ENCODE data around the gene RAB5IF. TPM values are rescaled to one million over a fixed set of nuclear protein-coding genes. Genes with fewer than 3 reads are reported as not detected.

Gene RAB5IF
- total and polyA plus RNA-seq, 2 of the 13 experiments (the other 11 are each of a cell fraction or from before 2014, with no cell fraction given): 261 to 305 TPM

- TF ChIP-seq RFXAP (CRISPR knock-in tag; IDR thresholded peaks at IDR 0.05; ENCODE audit: borderline replicate concordance) (no peak), ZNF530 (CRISPR knock-in tag; IDR thresholded peaks at IDR 0.05; ENCODE audit: low read depth) (no peak), ZKSCAN8 (CRISPR knock-in tag; IDR thresholded peaks at IDR 0.05; ENCODE audit: borderline replicate concordance) (no peak), ZNF33B (CRISPR knock-in tag; IDR thresholded peaks at IDR 0.05) (peak; percentile 92), ZNF337 (CRISPR knock-in tag; IDR thresholded peaks at IDR 0.05; ENCODE audit: borderline replicate concordance, low read depth) (no peak), CBFB (CRISPR knock-in tag; IDR thresholded peaks at IDR 0.05) (peak; percentile 64), MEF2D (CRISPR knock-in tag; IDR thresholded peaks at IDR 0.05) (peak; percentile 52; the same call in 1 of the 2 replicates), SRSF9 (IDR thresholded peaks at IDR 0.05; ENCODE audit: borderline replicate concordance, insufficient read depth, low read depth, low read length, poor library complexity, severe bottlenecking) (no peak), POGZ (CRISPR knock-in tag; IDR thresholded peaks at IDR 0.05) (peak; percentile 68), SNAI1 (CRISPR knock-in tag; IDR thresholded peaks at IDR 0.05; ENCODE audit: borderline replicate concordance) (peak; percentile 79; the same call in 1 of the 2 replicates), MEIS2 (CRISPR knock-in tag; IDR thresholded peaks at IDR 0.05) (0 out of 2 replicates have a peak, but pooled peaks have one; percentile 7), ZNF629 (CRISPR knock-in tag; conservative IDR thresholded peaks at IDR 0.05) (no peak), ZBTB49 (CRISPR knock-in tag; IDR thresholded peaks at IDR 0.05; ENCODE audit: borderline replicate concordance) (no peak), HMGA1 (CRISPR knock-in tag; conservative IDR thresholded peaks at IDR 0.05) (no peak), MEIS1 (CRISPR knock-in tag; IDR thresholded peaks at IDR 0.05; ENCODE audit: borderline replicate concordance) (no peak; the same call in 1 of the 2 replicates), RBAK (CRISPR knock-in tag; IDR thresholded peaks at IDR 0.05) (no peak), NR2F2 (IDR thresholded peaks at IDR 0.05; ENCODE audit: borderline replicate concordance, low read depth) (0 out of 2 replicates have a peak, but pooled peaks have one; percentile 22)
- TF ChIP-seq, protein P1, sequence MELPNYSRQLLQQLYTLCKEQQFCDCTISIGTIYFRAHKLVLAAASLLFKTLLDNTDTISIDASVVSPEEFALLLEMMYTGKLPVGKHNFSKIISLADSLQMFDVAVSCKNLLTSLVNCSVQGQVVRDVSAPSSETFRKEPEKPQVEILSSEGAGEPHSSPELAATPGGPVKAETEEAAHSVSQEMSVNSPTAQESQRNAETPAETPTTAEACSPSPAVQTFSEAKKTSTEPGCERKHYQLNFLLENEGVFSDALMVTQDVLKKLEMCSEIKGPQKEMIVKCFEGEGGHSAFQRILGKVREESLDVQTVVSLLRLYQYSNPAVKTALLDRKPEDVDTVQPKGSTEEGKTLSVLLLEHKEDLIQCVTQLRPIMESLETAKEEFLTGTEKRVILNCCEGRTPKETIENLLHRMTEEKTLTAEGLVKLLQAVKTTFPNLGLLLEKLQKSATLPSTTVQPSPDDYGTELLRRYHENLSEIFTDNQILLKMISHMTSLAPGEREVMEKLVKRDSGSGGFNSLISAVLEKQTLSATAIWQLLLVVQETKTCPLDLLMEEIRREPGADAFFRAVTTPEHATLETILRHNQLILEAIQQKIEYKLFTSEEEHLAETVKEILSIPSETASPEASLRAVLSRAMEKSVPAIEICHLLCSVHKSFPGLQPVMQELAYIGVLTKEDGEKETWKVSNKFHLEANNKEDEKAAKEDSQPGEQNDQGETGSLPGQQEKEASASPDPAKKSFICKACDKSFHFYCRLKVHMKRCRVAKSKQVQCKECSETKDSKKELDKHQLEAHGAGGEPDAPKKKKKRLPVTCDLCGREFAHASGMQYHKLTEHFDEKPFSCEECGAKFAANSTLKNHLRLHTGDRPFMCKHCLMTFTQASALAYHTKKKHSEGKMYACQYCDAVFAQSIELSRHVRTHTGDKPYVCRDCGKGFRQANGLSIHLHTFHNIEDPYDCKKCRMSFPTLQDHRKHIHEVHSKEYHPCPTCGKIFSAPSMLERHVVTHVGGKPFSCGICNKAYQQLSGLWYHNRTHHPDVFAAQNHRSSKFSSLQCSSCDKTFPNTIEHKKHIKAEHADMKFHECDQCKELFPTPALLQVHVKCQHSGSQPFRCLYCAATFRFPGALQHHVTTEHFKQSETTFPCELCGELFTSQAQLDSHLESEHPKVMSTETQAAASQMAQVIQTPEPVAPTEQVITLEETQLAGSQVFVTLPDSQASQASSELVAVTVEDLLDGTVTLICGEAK (IDR thresholded peaks at IDR 0.05): no peak
- TF ChIP-seq, protein P1 (CRISPR knock-in tag; IDR thresholded peaks at IDR 0.05): peak; percentile 19
Observed at GRCh38 chr20:36574366-36575135, 31.0 kb upstream of the RAB5IF start (continued).

All from HepG2 (cell line).